ENCODE measurements around the gene GNB2.

- TF ChIP-seq YY1 (IDR thresholded peaks at IDR 0.05; ENCODE audit: low read depth, low read length) (no peak), EGR1 (IDR thresholded peaks at IDR 0.05; ENCODE audit: borderline replicate concordance, low read depth, low read length) (no peak), TAF1 (IDR thresholded peaks at IDR 0.05; ENCODE audit: low read depth, low read length) (no peak)
Observed at GRCh38 chr7:100677308-100678267, 4.0 kb downstream of the GNB2 start.
